ENCODE measurements around the gene UGT2A1. TPM values are rescaled to one million over a fixed set of nuclear protein-coding genes. Genes with fewer than 3 reads are reported as not detected.

UGT2A1 gene
- total and polyA plus RNA-seq, 9 donors: not detected

DNA sequence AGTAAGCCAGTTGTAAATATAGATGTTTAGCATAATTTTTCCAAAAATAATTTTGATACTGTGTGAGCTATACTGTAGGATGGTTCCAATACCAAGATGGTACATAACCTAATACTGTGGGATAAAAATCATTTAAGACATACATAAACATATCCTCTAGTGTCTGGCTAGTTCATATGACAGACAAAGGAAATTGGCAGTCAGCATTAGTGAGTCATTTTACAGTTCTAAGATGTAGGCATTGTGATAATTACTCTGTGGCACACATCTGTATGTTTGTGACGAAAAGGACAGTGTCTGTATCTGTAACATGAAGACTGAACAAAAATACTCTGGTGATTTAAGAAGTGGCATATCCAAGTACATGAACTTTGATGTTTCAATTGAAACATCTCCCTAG, 63.2 kb downstream of the UGT2A1 start:
- no peaks in the 10 kb centered on the region for H3K9me3 ChIP-seq
- H3K4me3 ChIP-seq: no peak overlapping the region
- no peak for TF ChIP-seq POLR2A (IDR thresholded peaks at IDR 0.05)
- TF ChIP-seq EP300 (IDR thresholded peaks at IDR 0.05): no peak
- TF ChIP-seq, protein P1, sequence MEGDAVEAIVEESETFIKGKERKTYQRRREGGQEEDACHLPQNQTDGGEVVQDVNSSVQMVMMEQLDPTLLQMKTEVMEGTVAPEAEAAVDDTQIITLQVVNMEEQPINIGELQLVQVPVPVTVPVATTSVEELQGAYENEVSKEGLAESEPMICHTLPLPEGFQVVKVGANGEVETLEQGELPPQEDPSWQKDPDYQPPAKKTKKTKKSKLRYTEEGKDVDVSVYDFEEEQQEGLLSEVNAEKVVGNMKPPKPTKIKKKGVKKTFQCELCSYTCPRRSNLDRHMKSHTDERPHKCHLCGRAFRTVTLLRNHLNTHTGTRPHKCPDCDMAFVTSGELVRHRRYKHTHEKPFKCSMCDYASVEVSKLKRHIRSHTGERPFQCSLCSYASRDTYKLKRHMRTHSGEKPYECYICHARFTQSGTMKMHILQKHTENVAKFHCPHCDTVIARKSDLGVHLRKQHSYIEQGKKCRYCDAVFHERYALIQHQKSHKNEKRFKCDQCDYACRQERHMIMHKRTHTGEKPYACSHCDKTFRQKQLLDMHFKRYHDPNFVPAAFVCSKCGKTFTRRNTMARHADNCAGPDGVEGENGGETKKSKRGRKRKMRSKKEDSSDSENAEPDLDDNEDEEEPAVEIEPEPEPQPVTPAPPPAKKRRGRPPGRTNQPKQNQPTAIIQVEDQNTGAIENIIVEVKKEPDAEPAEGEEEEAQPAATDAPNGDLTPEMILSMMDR (IDR thresholded peaks at IDR 0.05): no peak
- H3K36me3 ChIP-seq: no peaks in the 10 kb centered on the region
- intact Hi-C loops (cut with DNase I): no loop called here
- no peak overlapping the region for H3K27ac ChIP-seq
- H3K27me3 ChIP-seq: no peaks in the 10 kb centered on the region
- no peak for DNase-seq
- 33 to 78% (median 67%) methylated on average over 1 of the region's 1 CpG for WGBS, 3 donors
- no peaks in the 10 kb centered on the region for H3K4me1 ChIP-seq (ENCODE audit: insufficient read depth)

DNA sequence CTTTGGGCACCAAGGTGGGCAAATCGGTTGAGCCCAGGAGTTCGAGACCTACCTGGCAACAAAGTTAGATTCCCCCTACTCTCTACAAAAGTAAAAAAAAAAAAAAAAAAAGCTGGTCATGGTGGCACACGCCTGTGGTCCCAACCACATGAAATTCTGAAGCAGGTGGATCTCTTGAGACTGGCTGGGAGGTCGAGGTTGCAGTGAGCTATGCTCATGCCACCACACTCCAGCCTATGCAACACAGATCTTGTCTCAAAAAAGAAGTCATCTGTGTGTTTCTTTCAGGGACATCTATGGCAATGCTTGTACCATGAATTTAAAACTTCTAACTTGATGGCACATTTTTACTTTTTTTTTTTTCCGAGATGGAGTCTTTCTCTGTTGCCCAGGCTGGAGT, 68.9 kb downstream of the UGT2A1 start:
- intact Hi-C loops (cut with DNase I): no loop called here
- Histone ChIP-seq H3K36me3 (no peaks in the 10 kb centered on the region), H3K9me3 (no peaks in the 10 kb centered on the region), H3K4me1 (ENCODE audit: insufficient read depth) (no peaks in the 10 kb centered on the region), H3K27me3 (no peaks in the 10 kb centered on the region), H3K4me3 (no peak overlapping the region), H3K27ac (no peak overlapping the region)
- WGBS, 3 donors: 70 to 77% (median 71%) methylated on average over 5 of the region's 5 CpGs
- TF ChIP-seq POLR2A (IDR thresholded peaks at IDR 0.05) (no peak), EP300 (IDR thresholded peaks at IDR 0.05) (no peak)
- TF ChIP-seq, protein P1 (IDR thresholded peaks at IDR 0.05): no peak
- no peak for DNase-seq

DNA sequence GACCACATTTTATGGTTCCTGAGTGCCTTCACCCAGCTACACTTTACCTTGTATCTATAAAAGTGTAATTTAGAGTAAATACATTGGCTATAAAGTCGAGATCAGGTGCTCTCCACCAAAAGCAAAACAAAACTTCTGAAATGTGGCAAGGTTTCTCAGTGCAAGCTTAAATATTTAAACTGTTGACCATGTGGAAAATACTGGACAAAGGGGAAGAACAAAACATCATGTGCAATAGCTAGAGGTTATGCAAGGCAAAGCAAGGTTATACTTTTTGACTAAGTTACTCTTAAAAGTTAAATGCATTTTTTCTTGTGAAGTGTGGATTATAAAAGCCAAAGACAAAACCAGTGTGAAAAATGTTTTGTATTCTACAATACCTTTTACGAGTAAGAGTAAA, 69.5 kb downstream of the UGT2A1 start:
- H3K27me3 ChIP-seq: no peaks in the 10 kb centered on the region
- H3K4me3 ChIP-seq: no peak overlapping the region
- no peaks in the 10 kb centered on the region for H3K9me3 ChIP-seq
- 61 to 78% (median 66%) methylated on average over 2 of the region's 2 CpGs for WGBS, 3 donors
- no peak overlapping the region for H3K27ac ChIP-seq
- H3K4me1 ChIP-seq (ENCODE audit: insufficient read depth): no peaks in the 10 kb centered on the region
- TF ChIP-seq, protein P1 (IDR thresholded peaks at IDR 0.05): no peak
- TF ChIP-seq POLR2A (IDR thresholded peaks at IDR 0.05) (no peak), EP300 (IDR thresholded peaks at IDR 0.05) (no peak)
- no peaks in the 10 kb centered on the region for H3K36me3 ChIP-seq
- intact Hi-C loops (cut with DNase I): no loop called here
- no peak for DNase-seq

DNA sequence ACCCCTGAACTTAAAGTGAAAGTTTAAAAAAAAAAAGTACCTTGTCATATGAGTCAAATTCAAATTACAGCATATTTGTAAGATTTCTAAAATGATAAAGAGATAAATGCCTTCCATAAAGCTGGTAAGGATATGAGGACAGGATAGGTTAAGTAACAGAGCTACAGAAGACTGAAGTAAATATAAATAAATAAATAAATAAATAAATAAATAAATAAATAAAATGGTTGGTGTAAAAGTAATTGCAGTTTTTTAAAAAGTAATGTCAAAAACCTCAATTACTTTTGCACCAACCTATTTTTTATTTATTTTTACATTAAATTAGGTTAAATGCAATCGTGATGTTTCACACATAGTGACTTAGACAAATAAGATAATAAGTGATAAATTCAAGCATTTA, 75.8 kb downstream of the UGT2A1 start:
- Histone ChIP-seq H3K27me3 (no peaks in the 10 kb centered on the region), H3K4me3 (no peak overlapping the region), H3K36me3 (no peaks in the 10 kb centered on the region), H3K9me3 (no peaks in the 10 kb centered on the region), H3K27ac (no peak overlapping the region), H3K4me1 (ENCODE audit: insufficient read depth) (no peaks in the 10 kb centered on the region)
- TF ChIP-seq, protein P1 (IDR thresholded peaks at IDR 0.05): no peak
- TF ChIP-seq EP300 (IDR thresholded peaks at IDR 0.05): no peak
- TF ChIP-seq POLR2A (IDR thresholded peaks at IDR 0.05): no peak
- intact Hi-C loops (cut with DNase I): no loop called here
- no peak for DNase-seq
- 80 to 92% (median 84%) methylated on average over 1 of the region's 1 CpG for WGBS, 3 donors

Measured in ovary (tissue), 9 donors.